Astrocyte of the cerebellum (primary cell): ENCODE results near the gene WDFY1.

Experiments
- DNase-seq: peaks from one replicate; pipeline ENCODE4 v3.0.0-alpha.2; 2011; ENCODE audit warnings: low read depth
- H3K4me3 ChIP-seq: 2 replicates; pipeline ENCODE4 v1.5.1; 2011; ENCODE audit warnings: mild to moderate bottlenecking, low read depth, low read length, moderate library complexity
- CTCF ChIP-seq: IDR thresholded peaks from 2 replicates; pipeline ENCODE4 v1.5.1; 2012; ENCODE audit warnings: low read length, low read depth, moderate library complexity, mild to moderate bottlenecking; ENCODE audit errors: missing control alignments
- in situ Hi-C: cut with HindIII; loops from 2 replicates; pipeline ENCODE4 v1.10.0; 2017; ENCODE audit warnings: low sequenced_read_pairs

WDFY1 gene

GRCh38 chr2:223934870-223935269 lies 10.3 kb downstream of the WDFY1 start:
- TF ChIP-seq CTCF = no peak

GRCh38 chr2:223932816-223933800 lies 12.0 kb downstream of the WDFY1 start:
- in situ Hi-C loops = no loop called here
- TF ChIP-seq CTCF = no peak
- no peak for DNase-seq
- no peak overlapping the region for H3K4me3 ChIP-seq

More at GRCh38 chr2:223934870-223935269, 10.3 kb downstream of the WDFY1 start:
- no peak overlapping the region for H3K4me3 ChIP-seq
- DNase-seq = no peak
- in situ Hi-C loops = no loop called here

- no peak overlapping the region for H3K4me3 ChIP-seq
- in situ Hi-C loops = no loop called here
- DNase-seq = no peak
- no peak for TF ChIP-seq CTCF
Observed at GRCh38 chr2:223930103-223930976, 14.8 kb downstream of the WDFY1 start.

- TF ChIP-seq CTCF = no peak
- in situ Hi-C loops = no loop called here
- H3K4me3 ChIP-seq = no peak overlapping the region
- DNase-seq = no peak
Observed at GRCh38 chr2:223929571-223930102, 15.5 kb downstream of the WDFY1 start.

GRCh38 chr2:223928113-223929006 lies 16.8 kb downstream of the WDFY1 start:
- in situ Hi-C loops = no loop called here
- no peak for TF ChIP-seq CTCF
- no peak for DNase-seq
- H3K4me3 ChIP-seq = no peak overlapping the region

GRCh38 chr2:223925106-223925505 lies 20.0 kb downstream of the WDFY1 start:
- no peak for DNase-seq
- in situ Hi-C loops = no loop called here
- H3K4me3 ChIP-seq = no peak overlapping the region
- no peak for TF ChIP-seq CTCF
